ENCODE measurements around the gene RASSF10.

The RASSF10 gene

DNA sequence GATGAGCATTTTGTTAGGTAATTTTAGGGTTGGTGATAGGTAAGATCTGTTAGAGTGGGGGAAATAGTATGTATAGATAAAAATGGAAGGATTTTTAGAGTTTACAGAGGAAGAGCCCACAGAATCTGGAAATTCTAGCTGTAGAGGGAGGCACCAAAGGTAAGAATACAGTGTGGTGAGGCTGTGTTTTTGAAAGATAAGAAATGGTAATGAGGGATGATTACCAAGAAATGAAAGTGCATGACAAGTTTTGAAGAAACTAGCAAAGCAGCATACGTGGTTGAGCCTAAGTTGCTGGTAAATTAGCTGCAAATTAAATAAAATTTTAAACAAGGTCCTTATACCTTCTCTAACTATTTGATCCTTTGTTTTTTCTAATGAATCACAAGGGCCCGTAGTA lies 14.6 kb upstream of the RASSF10 start:
- DNase-seq (ENCODE audit: low read depth) = no peak

- DNase-seq (ENCODE audit: low read depth) = peak; percentile 86
These were observed 13.9 kb upstream of the RASSF10 start for GRCh38 chr11:12995188-12995587.

GRCh38 chr11:12995823-12996222 lies 13.3 kb upstream of the RASSF10 start:
- DNase-seq (ENCODE audit: low read depth) = no peak

- DNase-seq (ENCODE audit: low read depth) = no peak
These were observed 11.9 kb upstream of the RASSF10 start for GRCh38 chr11:12997168-12997567.

GRCh38 chr11:12998336-12998735 lies 10.8 kb upstream of the RASSF10 start:
- no peak for DNase-seq (ENCODE audit: low read depth)

- no peak for DNase-seq (ENCODE audit: low read depth)
These were observed 9.5 kb upstream of the RASSF10 start for GRCh38 chr11:12999597-12999996.

GRCh38 chr11:13000116-13000515 lies 9.0 kb upstream of the RASSF10 start:
- DNase-seq (ENCODE audit: low read depth) = no peak

DNA sequence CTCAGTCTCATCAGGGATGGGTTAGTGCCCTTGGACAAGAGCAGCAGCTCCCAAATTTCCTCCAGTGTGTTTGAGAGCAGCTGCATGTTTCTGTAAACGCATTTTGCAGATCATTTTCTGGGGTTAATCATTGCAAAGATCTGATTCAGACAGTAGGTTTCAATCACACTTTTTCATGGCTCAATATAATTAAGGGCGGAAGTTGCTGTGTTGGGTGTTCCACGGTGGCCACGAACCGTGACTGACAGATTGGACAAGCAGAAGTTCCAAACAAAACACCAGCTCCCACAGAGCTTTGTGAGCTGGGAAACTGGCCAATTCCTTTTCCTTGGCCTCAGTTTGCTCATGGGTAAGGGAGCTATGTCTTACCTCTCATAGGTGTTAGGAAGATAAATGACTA lies 8.4 kb upstream of the RASSF10 start:
- DNase-seq (ENCODE audit: low read depth) = no peak

DNA sequence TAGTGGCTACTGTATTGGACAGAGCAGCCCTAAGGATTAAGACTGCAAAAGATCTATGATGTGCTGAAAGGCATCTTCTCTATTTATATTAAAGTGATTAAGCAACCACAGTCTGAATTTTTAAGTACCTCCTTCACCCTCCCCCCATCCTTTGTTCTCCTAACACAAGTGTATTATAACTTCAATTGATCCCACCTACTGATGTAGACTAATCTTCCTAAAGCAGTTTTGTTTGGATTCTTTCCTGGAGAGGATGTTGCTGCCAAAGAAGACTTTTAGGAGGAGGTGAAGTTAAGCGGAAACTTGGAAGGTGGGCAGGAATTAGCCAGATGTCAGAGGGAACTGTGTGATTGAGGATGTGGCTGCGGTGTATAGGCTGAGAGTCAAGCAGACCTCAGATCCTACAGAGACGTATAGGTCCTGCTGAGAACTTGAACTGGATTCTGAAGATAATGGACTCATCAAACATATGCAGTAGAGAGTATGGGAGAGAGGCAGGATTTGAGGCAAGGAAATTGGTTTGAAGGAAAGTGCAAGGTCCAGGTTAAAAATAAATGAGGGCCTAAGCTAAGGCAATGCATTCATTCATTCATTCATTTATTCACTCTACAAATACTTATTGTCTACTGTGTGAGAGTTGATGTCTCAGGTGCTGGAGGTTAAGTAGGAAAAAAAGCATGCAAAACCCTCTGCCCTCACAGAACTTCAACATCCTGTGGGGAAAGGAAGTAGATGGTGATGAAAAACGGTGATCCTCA lies 5.2 kb upstream of the RASSF10 start:
- no peak for DNase-seq (ENCODE audit: low read depth)

GRCh38 chr11:13007182-13008060 lies 1.7 kb upstream of the RASSF10 start:
- DNase-seq (ENCODE audit: low read depth) = no peak

GRCh38 chr11:13008061-13008435 lies 1.1 kb upstream of the RASSF10 start:
- DNase-seq (ENCODE audit: low read depth) = no peak

- no peak for DNase-seq (ENCODE audit: low read depth)
These were observed 382 bp downstream of the RASSF10 start for GRCh38 chr11:13009476-13009920.

- DNase-seq (ENCODE audit: low read depth) = no peak
These were observed 1.0 kb downstream of the RASSF10 start for GRCh38 chr11:13009921-13010748.

DNA sequence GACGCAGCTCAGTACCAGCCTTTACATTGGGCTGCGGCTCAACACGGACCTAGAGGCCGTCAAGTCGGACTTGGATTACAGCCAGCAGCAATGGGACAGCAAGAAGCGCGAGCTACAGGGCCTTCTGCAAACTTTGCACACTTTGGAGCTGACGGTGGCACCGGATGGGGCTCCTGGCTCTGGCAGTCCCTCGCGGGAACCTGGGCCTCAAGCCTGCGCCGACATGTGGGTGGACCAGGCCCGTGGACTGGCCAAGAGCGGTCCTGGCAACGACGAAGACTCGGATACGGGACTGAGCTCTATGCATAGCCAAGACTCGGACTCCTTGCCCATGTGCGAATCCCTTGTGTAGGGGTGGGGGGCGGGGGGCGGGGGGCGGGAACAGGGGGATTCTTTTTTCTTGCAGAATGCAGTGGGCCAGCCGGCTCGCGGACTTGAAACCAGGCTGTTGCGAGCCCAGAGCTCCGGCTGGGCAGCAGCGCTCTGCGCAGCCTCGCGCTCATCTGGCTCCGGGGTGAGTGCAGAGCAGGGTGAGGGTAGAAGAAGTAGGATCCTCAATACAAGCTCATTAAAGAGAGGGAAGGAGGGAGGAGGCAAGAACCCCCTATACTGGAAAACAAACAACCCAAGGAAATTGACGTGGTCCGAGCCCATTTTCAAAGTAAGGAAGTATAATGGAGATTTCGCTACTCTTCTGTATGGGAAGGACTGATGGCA lies 1.8 kb downstream of the RASSF10 start:
- no peak for DNase-seq (ENCODE audit: low read depth)

DNA sequence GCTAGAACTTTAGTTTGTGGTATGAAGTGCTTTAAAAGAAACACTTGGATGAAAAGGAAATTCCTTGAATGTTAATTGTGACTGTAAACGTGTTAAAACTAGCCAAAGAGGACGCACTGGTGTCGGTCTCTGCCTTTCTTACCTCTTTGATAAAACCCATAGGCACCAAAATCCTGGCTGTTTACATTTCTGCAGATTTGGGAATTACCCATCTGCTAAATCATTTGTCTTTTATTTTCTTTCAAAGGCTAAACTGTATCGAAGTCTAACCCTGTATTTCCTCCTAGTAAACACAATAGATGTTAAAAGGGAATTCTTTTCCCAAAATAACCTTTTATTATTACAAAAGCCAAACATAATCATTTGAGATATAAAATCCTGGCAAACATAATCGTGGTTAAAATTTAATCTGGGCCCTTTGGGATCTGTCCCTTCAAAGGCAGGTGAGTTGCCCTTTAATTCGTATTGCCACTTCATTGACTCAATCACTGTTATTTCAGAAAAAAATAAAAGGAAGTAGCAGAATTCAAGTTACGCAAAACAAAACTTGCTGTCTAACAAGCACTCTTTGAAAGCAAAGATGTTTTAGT lies 2.4 kb downstream of the RASSF10 start:
- no peak for DNase-seq (ENCODE audit: low read depth)

DNA sequence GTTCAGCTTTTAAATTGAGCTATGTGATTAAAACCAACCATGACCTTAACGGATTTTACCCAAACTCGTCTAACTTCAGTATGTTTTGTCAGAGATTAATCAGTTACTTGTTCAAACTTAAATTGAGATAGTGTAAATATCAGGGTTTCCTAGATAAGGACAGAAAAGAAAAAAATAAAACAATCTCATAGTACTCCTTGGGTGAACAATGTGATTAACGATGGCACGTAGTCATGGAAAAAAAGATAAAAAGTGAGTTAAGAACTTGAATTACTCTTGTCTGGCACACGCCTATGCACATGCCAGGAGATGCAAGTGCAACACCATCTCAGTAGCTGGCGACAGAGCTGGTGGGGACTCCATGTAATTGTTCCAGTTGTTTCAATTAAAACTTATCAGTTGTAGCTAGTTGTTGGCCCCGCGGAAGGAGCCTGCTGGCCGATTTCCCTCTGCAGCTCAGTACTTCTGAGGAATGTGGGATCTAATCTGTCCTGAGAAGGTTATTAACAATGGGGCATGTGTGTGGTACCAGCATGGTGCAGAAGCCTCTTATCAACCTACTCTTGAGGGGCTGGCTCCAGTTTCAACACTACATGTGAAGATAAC lies 3.0 kb downstream of the RASSF10 start:
- no peak for DNase-seq (ENCODE audit: low read depth)

- DNase-seq (ENCODE audit: low read depth) = no peak
These were observed 4.0 kb downstream of the RASSF10 start for GRCh38 chr11:13013054-13013488.

GRCh38 chr11:13015753-13016152 lies 6.6 kb downstream of the RASSF10 start:
- no peak for DNase-seq (ENCODE audit: low read depth)

DNA sequence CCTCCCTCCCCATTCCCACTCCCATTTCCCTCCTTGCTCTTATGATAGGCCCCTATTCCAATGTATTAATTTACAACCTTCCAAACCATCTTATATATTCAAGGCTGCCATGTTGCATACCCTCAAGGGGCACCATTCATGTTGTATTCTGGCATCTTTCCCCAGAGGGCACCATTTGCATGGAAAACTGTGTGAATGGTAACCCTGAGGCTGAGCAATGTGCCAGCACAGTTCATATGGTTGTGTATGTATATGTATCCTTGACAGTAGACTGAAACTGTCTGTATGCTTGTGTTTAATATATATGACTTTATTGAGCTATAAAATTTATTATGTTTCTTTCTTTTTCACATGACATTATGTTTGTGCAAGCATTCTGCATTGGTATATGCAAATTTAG lies 7.3 kb downstream of the RASSF10 start:
- DNase-seq (ENCODE audit: low read depth) = no peak

GRCh38 chr11:13019313-13019712 lies 10.2 kb downstream of the RASSF10 start:
- DNase-seq (ENCODE audit: low read depth) = no peak

DNA sequence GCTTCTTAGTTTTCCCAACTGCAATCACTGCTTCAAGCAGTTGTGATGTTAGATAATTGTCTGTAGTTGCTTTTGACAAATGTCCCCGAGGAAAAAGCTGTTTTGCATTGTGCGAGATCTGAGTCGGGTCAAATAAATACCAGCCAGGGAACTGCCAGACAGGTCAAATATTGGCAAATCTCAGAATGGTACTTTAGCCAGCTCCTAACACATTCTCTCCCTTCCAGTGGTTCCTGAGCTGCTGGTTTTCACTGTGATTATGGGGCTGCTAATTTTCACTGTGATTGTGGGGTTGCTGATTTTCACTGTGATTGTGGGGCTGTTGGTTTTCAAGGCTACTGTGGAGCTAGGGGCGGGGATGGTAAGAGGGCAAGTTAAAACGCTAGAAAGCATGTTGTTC lies 14.3 kb downstream of the RASSF10 start:
- no peak for DNase-seq (ENCODE audit: low read depth)

Measured in fibroblast of gingiva (primary cell).